NB4 (cell line): Measurements from ENCODE around the gene NUP188.

ENCODE experiments used
- POLR2A ChIP-seq: IDR thresholded peaks from 2 replicates; pipeline ENCODE4 v1.6.1; 2011; ENCODE audit warnings: mild to moderate bottlenecking; ENCODE audit not compliant: insufficient read length; ENCODE audit errors: extremely low read depth
- TF ChIP-seq, protein P1 (sequence below): IDR thresholded peaks from one replicate; pipeline ENCODE4 v1.5.1; 2012; ENCODE audit warnings: low read depth, low read length
- TF ChIP-seq, protein P2 (sequence below): IDR thresholded peaks from 2 replicates; pipeline ENCODE4 v1.6.1; 2011; ENCODE audit warnings: low read depth, low read length

DNA sequence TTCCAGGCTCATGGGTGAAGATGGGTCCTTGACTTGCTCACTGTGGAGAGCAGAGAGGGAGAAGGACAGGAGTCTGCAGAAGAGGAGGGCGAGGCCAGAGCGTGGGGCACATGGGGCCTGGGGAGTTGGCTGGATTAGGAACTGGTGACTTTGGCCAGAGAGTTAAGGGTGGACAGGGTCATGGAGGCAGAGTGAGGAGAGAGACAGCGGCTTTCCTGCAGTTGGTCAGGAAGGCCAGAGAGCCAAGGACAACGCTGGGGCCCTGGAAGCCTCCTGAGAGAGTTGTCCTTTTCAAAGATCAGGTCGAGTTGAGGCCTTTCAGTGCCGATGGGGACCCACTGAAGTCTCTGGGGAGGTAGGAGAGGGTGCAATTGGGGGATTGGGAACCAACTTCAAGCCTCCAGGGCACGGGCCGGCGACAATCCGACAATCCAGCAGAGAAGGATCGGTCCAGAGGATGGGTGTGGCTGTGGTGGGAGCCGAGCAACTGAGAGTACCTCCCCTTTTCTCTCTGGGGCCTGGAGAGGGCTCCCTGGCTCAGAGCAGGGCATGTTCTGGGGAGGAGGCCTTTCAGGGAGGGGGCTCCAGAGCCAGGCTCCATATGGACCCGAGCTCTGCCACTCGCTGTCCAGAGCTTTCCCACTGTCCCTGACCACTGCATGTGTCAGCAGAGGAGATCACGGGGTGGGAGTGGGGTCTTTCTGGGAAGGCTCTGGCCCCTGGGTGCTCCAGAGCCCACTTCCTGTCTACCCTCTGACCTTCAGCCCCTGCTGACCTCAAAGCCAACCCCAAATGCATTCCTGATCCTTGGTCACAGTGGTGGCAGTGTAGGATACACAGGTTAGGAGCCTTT is 34.2 kb upstream of the NUP188 start:
- TF ChIP-seq, protein P1, sequence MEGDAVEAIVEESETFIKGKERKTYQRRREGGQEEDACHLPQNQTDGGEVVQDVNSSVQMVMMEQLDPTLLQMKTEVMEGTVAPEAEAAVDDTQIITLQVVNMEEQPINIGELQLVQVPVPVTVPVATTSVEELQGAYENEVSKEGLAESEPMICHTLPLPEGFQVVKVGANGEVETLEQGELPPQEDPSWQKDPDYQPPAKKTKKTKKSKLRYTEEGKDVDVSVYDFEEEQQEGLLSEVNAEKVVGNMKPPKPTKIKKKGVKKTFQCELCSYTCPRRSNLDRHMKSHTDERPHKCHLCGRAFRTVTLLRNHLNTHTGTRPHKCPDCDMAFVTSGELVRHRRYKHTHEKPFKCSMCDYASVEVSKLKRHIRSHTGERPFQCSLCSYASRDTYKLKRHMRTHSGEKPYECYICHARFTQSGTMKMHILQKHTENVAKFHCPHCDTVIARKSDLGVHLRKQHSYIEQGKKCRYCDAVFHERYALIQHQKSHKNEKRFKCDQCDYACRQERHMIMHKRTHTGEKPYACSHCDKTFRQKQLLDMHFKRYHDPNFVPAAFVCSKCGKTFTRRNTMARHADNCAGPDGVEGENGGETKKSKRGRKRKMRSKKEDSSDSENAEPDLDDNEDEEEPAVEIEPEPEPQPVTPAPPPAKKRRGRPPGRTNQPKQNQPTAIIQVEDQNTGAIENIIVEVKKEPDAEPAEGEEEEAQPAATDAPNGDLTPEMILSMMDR, result no peak
- no peak for TF ChIP-seq POLR2A
- TF ChIP-seq, protein P2, sequence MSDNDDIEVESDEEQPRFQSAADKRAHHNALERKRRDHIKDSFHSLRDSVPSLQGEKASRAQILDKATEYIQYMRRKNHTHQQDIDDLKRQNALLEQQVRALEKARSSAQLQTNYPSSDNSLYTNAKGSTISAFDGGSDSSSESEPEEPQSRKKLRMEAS, result no peak
